WERI-Rb-1 (cell line): ENCODE data around the gene PSMD5.

Experiments used
- DNase-seq: peaks from one replicate; pipeline ENCODE4 v3.0.0-alpha.2; 2020
- H3K27ac ChIP-seq: fragments of 250-450 bp; sonication (Bioruptor Pico); 2 replicates; pipeline ENCODE4 v1.5.1; 2020; ENCODE audit warnings: mild to moderate bottlenecking, moderate library complexity
- H3K27me3 ChIP-seq: fragments of 250-450 bp; sonication (Bioruptor Pico); 2 replicates; pipeline ENCODE4 v1.5.1; 2021; ENCODE audit warnings: mild to moderate bottlenecking, low read depth, moderate library complexity; ENCODE audit not compliant: insufficient read depth, severe bottlenecking
- H3K36me3 ChIP-seq: fragments of 250-450 bp; sonication (Bioruptor Pico); 2 replicates; pipeline ENCODE4 v1.5.1; 2020; ENCODE audit warnings: mild to moderate bottlenecking, moderate library complexity
- H3K4me3 ChIP-seq: 2 replicates; pipeline ENCODE4 v1.5.1; 2011; ENCODE audit warnings: low read depth, mild to moderate bottlenecking, control low read depth, low read length
- H3K9me3 ChIP-seq: fragments of 250-450 bp; sonication (Bioruptor Pico); 2 replicates; pipeline ENCODE4 v1.5.1; 2021; ENCODE audit warnings: mild to moderate bottlenecking, moderate library complexity; ENCODE audit not compliant: severe bottlenecking
- CTCF ChIP-seq: IDR thresholded peaks from 2 replicates; pipeline ENCODE4 v1.5.1; 2011; ENCODE audit warnings: low read depth, mild to moderate bottlenecking, control low read depth, inconsistent platforms, low read length

Gene PSMD5

GRCh38 chr9:120888626-120889025 is 45.9 kb upstream of the PSMD5 start:
- no peak for TF ChIP-seq CTCF
- H3K9me3 ChIP-seq, result no peaks in the 10 kb centered on the region
- no peaks in the 10 kb centered on the region for H3K36me3 ChIP-seq
- no peaks in the 10 kb centered on the region for H3K27me3 ChIP-seq
- no peak for DNase-seq
- H3K4me3 ChIP-seq, result no peak overlapping the region
- no peak overlapping the region for H3K27ac ChIP-seq

DNA sequence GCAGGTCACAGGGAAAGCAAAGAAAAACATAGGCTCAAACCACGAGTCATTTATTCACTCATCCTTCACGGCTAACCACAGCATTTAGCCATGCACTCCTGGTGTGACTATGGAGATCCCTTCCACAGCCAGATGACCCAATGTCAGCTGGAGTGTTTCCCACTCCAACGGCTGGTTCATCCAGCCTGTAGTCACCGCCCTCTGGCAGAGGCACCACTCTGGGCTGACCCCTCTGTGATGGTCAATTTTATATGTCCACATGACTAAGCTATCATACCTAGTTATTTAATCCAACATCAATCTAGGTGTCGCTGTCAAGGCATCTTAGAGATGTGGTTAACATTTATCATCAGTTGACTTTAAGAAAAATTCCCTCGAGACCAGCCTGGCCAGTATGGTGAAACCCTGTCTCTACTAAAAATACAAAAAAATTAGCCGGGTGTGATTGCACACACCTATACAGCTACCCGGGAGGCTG is 43.8 kb upstream of the PSMD5 start:
- H3K36me3 ChIP-seq, result no peaks in the 10 kb centered on the region
- H3K27ac ChIP-seq, result no peak overlapping the region
- H3K9me3 ChIP-seq, result no peaks in the 10 kb centered on the region
- TF ChIP-seq CTCF, result no peak
- DNase-seq, result no peak
- H3K4me3 ChIP-seq, result no peak overlapping the region
- no peaks in the 10 kb centered on the region for H3K27me3 ChIP-seq

GRCh38 chr9:120885958-120886357 is 43.2 kb upstream of the PSMD5 start:
- Histone ChIP-seq H3K27me3 (no peaks in the 10 kb centered on the region), H3K9me3 (no peaks in the 10 kb centered on the region), H3K4me3 (no peak overlapping the region), H3K27ac (no peak overlapping the region), H3K36me3 (no peaks in the 10 kb centered on the region)
- TF ChIP-seq CTCF, result no peak
- DNase-seq, result no peak

- no peak for TF ChIP-seq CTCF
- no peaks in the 10 kb centered on the region for H3K9me3 ChIP-seq
- no peak overlapping the region for H3K4me3 ChIP-seq
- no peak overlapping the region for H3K27ac ChIP-seq
- no peak for DNase-seq
- H3K27me3 ChIP-seq, result no peaks in the 10 kb centered on the region
- no peaks in the 10 kb centered on the region for H3K36me3 ChIP-seq
Measured at GRCh38 chr9:120885457-120885856, 42.7 kb upstream of the PSMD5 start.

GRCh38 chr9:120883608-120883996 is 40.9 kb upstream of the PSMD5 start:
- TF ChIP-seq CTCF, result no peak
- H3K9me3 ChIP-seq, result no peaks in the 10 kb centered on the region
- no peak overlapping the region for H3K4me3 ChIP-seq
- no peak overlapping the region for H3K27ac ChIP-seq
- H3K36me3 ChIP-seq, result no peaks in the 10 kb centered on the region
- DNase-seq, result no peak
- H3K27me3 ChIP-seq, result no peaks in the 10 kb centered on the region

- DNase-seq, result no peak
- no peak overlapping the region for H3K4me3 ChIP-seq
Measured at GRCh38 chr9:120882935-120883607, 40.3 kb upstream of the PSMD5 start.

More at GRCh38 chr9:120882935-120883607, 40.3 kb upstream of the PSMD5 start:
- no peak for TF ChIP-seq CTCF
- no peaks in the 10 kb centered on the region for H3K9me3 ChIP-seq
- H3K27ac ChIP-seq, result no peak overlapping the region
- H3K36me3 ChIP-seq, result no peaks in the 10 kb centered on the region
- H3K27me3 ChIP-seq, result no peaks in the 10 kb centered on the region
